ENCODE data around the gene EHD4.

DNA sequence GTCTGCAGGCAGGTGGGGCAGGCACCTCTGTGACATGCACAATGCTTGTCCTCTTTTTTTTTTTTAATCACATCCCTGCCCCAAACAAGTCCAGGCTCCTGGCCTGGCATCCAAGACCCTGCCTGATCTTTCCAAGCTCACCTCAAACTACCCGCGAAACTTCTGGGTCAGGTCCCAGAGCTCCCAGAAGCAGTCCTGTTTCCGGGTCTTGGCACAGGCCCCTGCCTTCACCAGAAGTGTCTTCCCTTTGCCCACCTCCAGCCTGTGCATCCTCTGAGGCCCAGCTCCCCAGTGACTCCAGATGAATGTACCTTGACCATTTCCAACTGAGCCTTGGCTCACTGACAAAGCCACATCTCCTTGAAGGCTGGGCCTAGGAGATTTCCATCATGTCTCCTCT is 25.5 kb upstream of the EHD4 start:
- no peak for TF ChIP-seq POLR2AphosphoS5 (IDR thresholded peaks at IDR 0.05; ENCODE audit: low read depth, low read length)
- TF ChIP-seq FOXJ3 (CRISPR knock-in tag; IDR thresholded peaks at IDR 0.05): no peak
- TF ChIP-seq, protein P1, sequence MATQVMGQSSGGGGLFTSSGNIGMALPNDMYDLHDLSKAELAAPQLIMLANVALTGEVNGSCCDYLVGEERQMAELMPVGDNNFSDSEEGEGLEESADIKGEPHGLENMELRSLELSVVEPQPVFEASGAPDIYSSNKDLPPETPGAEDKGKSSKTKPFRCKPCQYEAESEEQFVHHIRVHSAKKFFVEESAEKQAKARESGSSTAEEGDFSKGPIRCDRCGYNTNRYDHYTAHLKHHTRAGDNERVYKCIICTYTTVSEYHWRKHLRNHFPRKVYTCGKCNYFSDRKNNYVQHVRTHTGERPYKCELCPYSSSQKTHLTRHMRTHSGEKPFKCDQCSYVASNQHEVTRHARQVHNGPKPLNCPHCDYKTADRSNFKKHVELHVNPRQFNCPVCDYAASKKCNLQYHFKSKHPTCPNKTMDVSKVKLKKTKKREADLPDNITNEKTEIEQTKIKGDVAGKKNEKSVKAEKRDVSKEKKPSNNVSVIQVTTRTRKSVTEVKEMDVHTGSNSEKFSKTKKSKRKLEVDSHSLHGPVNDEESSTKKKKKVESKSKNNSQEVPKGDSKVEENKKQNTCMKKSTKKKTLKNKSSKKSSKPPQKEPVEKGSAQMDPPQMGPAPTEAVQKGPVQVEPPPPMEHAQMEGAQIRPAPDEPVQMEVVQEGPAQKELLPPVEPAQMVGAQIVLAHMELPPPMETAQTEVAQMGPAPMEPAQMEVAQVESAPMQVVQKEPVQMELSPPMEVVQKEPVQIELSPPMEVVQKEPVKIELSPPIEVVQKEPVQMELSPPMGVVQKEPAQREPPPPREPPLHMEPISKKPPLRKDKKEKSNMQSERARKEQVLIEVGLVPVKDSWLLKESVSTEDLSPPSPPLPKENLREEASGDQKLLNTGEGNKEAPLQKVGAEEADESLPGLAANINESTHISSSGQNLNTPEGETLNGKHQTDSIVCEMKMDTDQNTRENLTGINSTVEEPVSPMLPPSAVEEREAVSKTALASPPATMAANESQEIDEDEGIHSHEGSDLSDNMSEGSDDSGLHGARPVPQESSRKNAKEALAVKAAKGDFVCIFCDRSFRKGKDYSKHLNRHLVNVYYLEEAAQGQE (IDR thresholded peaks at IDR 0.05; ENCODE audit: low read depth, low read length): no peak
- TF ChIP-seq, protein P2, sequence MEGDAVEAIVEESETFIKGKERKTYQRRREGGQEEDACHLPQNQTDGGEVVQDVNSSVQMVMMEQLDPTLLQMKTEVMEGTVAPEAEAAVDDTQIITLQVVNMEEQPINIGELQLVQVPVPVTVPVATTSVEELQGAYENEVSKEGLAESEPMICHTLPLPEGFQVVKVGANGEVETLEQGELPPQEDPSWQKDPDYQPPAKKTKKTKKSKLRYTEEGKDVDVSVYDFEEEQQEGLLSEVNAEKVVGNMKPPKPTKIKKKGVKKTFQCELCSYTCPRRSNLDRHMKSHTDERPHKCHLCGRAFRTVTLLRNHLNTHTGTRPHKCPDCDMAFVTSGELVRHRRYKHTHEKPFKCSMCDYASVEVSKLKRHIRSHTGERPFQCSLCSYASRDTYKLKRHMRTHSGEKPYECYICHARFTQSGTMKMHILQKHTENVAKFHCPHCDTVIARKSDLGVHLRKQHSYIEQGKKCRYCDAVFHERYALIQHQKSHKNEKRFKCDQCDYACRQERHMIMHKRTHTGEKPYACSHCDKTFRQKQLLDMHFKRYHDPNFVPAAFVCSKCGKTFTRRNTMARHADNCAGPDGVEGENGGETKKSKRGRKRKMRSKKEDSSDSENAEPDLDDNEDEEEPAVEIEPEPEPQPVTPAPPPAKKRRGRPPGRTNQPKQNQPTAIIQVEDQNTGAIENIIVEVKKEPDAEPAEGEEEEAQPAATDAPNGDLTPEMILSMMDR (IDR thresholded peaks at IDR 0.05): no peak
- TF ChIP-seq JUND (IDR thresholded peaks at IDR 0.05): no peak
- no peak for TF ChIP-seq PBX3 (IDR thresholded peaks at IDR 0.05)
- no peak for TF ChIP-seq NFIC (IDR thresholded peaks at IDR 0.05; ENCODE audit: borderline replicate concordance)
- no peak for TF ChIP-seq EP300 (IDR thresholded peaks at IDR 0.05; ENCODE audit: borderline replicate concordance in 1 of 2, low read depth in 1 of 2, low read length in 1 of 2)
- TF ChIP-seq EZH2phosphoT487 (IDR thresholded peaks at IDR 0.05; ENCODE audit: borderline replicate concordance, low read depth): no peak

Measured in SK-N-SH (cell line).